H54 (cell line): Measurements from ENCODE around the gene ZNF609.
"Not testable (repeated sequence)": the region's sequence is repeated elsewhere in the genome, so short reads cannot be mapped to it uniquely, and the experiment has no call there.

Experiments
- DNase-seq: peaks from one replicate; pipeline ENCODE4 v3.0.0; 2011; ENCODE audit warnings: low spot score, mixed read lengths; ENCODE audit not compliant: insufficient read length
- FAIRE-seq: peaks from 3 replicates; lab custom pipeline; 2011; peaks lifted over from hg19 to GRCh38; lab: Jason Lieb, UNC
- POLR2A ChIP-seq: IDR thresholded peaks from 2 replicates; pipeline ENCODE4 v1.6.1; 2011; ENCODE audit warnings: low read depth, mild to moderate bottlenecking, low read length

The ZNF609 gene

DNA sequence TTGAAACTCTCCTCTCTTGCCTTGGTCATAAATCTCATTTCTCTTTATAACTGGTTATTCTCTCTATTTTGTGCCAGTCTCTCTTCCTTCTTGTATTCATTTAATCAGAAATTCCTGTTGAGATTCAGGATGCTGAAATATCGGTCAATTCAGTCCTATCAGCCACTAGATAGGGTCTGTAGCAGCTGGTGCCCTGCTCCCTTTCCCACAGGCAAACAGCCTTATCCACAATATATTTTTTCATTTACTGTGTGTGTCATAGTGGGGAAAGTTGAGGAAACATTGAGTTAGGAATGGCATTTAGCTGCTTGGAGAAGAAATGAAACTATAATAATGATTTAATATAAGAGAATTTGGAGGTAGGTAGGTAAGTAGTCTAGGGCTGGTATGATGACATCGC, 168.7 kb downstream of the ZNF609 start:
- DNase-seq: no peak
- no peak for FAIRE-seq
- TF ChIP-seq POLR2A: no peak

- no peak for FAIRE-seq
- DNase-seq: no peak
- TF ChIP-seq POLR2A: no peak
Observed at GRCh38 chr15:64630396-64631107, 170.2 kb downstream of the ZNF609 start.

GRCh38 chr15:64632639-64633038, 172.3 kb downstream of the ZNF609 start:
- DNase-seq, FAIRE-seq: not testable (repeated sequence)

DNA sequence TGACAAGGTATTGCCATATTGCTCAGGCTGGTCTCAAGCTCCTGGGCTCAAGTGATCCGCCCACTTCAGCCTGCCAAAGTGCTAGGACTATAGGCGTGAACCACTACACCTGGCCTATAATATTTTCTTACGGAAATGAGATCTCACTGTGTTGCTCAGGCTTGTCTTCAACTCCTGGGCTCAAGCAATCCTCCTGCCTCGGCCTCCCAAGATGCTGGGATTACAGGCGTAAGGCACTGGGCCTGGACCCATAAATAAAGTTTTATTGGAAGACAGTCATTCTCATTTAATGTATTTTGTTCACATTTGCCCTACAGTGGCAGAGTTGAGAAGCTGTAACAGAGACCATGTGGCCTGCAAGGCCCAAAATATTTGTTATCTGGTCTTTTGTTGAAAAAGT, 173.0 kb downstream of the ZNF609 start:
- no peak for FAIRE-seq
- no peak for TF ChIP-seq POLR2A
- no peak for DNase-seq

DNA sequence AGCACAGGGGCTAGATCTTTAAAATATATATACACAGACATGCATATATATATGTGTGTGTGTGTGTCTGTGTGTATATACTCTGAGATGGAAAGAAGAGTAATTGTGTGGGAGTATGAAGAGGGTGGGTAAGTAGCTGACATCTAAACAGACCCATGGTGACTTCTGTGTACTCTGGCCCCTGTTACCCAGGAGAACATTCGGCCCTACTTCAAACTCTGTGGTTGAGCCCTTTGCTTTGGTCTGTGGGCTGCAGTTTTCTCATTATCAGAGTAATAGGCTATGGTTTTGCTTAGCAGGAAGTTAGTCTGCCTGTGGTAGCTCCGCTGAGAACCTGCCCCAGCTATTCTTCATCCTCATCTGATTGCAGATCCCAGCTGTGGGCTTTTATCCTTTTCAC, 173.6 kb downstream of the ZNF609 start:
- DNase-seq (no peak), FAIRE-seq (no peak)
- no peak for TF ChIP-seq POLR2A

- TF ChIP-seq POLR2A: no peak
- FAIRE-seq (no peak), DNase-seq (no peak)
Observed at GRCh38 chr15:64634576-64635498, 174.5 kb downstream of the ZNF609 start.

- no peak for FAIRE-seq
- no peak for TF ChIP-seq POLR2A
- no peak for DNase-seq
Observed at GRCh38 chr15:64635499-64636495, 175.4 kb downstream of the ZNF609 start.

- TF ChIP-seq POLR2A: no peak
- DNase-seq: no peak
- FAIRE-seq: no peak
Observed at GRCh38 chr15:64636556-64636955, 176.2 kb downstream of the ZNF609 start.

- DNase-seq (no peak), FAIRE-seq (no peak)
- no peak for TF ChIP-seq POLR2A
Observed at GRCh38 chr15:64637412-64637811, 177.0 kb downstream of the ZNF609 start.

GRCh38 chr15:64639744-64640143, 179.4 kb downstream of the ZNF609 start:
- not testable (repeated sequence) for FAIRE-seq, DNase-seq

- DNase-seq: no peak
- no peak for TF ChIP-seq POLR2A
- no peak for FAIRE-seq
Observed at GRCh38 chr15:64640146-64640871, 179.9 kb downstream of the ZNF609 start.

DNA sequence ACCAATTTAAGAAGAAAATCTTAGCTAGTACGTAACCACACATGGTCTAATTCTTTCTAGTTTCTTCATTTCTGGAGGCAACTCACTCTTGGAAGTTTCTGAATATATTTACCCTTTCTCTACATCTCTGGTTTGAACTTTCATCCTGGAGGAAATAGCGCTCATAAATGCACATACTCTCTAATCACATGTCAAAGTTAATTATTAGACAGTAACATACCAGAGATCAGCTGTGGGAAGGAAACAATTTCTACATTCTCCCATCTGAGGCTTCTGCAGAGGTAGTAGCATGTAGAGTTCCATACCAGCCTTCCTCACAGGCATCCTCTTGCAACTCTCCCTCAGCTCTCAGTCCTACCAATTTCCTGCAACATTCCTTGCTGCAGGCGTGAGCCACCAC, 182.5 kb downstream of the ZNF609 start:
- no peak for TF ChIP-seq POLR2A
- DNase-seq (no peak), FAIRE-seq (no peak)

- no peak for TF ChIP-seq POLR2A
- FAIRE-seq (no peak), DNase-seq (no peak)
Observed at GRCh38 chr15:64643685-64644084, 183.3 kb downstream of the ZNF609 start.

DNA sequence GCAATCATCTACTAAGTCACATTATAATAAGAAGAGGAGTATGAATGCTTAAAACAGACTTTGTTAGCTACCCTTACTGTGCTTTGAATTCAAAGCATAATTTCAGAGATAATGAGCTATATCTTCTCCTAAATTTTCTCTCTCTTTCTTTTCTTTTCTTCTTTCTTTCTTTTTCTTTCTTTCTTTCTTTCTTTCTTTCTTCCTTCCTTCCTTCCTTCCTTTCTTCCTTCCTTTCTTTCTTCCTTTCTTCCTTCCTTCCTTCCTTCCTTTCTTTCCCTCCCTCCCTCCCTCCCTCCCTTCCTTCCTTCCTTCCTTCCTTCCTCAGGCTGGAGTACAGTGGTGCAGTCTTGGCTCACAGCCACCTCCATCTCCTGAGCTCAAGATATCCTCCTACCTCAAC, 184.4 kb downstream of the ZNF609 start:
- not testable (repeated sequence) for DNase-seq, FAIRE-seq
